Inferior parietal cortex (tissue), 1 donor: ENCODE data around the gene STK10.
"Not testable (repeated sequence)": the region's sequence is repeated elsewhere in the genome, so short reads cannot be mapped to it uniquely, and the experiment has no call there.

Experiments
- DNase-seq: peaks from one replicate; pipeline ENCODE4 v3.0.0-alpha.2; 2016; ENCODE audit errors: extremely low spot score

Gene STK10

DNA sequence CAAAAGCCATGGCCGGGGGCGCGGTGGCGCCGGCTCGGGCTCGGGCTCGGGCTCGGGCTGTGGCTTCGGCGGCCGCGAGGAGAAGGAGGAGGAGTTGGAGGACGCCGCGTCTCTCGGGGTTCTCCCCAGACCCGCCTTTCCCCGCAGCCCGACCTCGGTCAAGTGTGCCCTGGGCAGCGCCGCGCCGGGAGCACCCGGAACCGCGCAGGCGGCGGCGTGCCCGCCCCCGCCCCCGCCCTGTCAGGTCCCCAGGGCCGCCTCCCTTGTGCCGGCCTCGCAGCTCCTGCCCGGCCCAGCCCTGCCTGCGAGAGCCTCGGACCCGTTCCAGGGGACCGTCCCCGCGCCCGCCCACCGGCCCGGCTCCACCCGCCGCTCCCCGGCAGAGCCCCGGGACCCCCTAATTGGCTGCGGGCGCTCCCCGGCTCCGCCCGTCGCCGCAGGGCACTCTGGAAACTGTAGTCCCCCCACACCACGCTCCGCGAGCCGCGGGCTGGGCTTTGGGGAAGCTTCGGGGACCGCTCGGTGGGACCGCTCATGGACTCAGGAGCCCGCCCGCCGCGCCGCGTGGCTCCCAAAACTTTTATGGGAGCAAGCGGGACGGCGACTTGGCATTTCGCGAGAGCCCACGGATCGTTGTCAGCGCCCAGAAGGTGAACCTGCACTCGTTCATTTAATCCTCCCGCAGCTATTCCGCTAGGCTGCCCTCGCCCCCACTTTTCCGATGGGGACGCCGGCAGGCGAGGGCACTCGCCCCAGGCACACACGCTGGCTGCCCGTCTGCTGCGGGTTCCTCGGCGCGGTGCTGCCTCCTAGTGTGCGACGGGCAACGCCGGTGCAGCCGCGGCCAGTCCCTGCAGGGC lies at the start of gene STK10:
Gene STK10 (minus strand): TSS at position 192 of the 860 bp plus-strand sequence. CDS start 182 bp downstream, at position 10.
- DNase-seq, result peak; percentile 85

DNA sequence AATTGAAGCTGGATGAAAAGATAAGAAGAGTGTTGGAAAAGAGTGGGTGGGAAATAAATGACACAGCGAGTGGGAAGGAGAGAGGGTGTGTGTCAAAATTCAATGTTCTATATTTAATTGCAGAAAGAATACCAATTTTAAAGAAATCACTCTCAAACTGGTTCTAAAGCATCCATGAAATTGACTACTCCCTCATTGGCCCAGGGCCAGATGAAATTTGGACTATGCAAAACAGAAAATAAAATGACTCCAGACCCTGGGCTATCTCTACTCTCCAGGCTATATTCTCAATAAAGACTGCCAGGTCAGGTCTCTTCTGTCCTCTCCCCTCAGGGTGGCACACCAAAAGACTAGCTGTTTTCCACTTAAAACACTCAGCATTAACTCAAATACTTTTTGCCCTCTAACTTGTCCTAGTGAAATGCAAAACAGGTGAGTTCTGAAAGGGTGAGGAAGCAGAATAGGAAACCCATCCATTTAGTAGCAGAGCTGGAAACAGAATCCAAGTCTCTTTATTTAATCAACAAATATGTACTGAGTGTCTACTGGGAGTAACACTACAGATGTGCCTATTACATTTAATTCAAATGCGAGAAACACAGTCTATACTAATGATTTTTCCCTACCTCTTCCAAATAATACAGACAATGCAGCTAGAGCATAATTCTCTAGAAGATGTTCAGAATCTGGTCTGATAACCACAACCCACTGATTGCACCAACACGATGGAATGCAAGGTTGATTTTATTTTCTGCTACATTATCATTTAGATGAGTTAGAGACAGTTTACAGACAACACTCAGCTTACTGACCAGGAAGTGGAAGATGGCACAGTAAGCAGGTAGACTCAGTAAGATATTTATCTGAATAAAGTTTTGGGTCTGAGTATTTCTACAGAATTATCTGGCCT lies 48.1 kb upstream of the STK10 start:
- no peak for DNase-seq

DNA sequence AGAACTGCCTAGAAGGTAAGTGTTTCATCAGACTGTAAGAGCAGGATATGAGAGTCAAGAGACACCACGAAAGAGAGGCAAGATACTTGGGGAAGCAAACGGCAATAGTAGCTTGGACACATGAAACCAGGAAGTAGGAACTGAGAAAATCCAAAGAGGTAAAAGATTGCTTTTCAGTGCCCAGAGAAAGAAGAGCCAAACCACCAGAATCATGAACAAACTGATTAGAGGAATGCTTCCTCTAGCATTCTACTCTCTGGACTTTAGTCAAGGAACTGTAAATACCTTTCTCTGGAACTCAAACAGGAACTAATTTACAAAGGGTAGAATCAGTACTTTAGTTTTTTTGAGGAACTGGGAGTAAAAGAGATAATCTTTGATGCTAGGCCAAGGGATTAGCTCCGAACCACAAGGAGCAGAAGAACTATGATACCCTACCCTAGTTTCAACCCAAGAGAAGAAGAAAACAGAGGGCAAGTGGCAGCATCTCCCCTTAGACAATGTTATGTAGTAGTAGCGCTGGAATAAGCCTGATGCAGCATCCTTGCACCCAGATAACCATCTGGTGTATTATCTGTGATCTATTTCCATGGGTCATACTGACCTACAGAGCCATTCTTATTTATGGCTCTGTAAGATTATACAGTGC lies 47.2 kb upstream of the STK10 start:
- no peak for DNase-seq

DNA sequence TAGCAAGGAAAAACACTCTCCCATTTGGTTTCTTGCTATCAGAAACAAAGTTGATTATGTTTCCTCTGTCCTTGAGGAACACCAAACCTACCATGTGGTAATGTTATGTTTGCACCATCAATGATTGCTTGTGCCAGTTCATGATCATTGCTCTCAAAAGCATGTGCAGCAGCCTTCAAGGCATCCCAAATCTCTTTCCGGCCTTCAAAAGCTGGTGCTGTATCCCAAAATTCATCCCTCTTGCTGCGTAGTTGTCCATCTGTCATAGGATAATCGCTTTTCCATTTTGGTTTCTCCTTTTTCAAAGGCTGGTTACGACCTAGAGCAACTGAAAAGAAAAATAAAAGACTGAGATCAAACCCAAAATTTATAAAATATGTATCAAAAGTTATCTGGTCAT lies 46.0 kb upstream of the STK10 start:
- DNase-seq, result no peak

DNA sequence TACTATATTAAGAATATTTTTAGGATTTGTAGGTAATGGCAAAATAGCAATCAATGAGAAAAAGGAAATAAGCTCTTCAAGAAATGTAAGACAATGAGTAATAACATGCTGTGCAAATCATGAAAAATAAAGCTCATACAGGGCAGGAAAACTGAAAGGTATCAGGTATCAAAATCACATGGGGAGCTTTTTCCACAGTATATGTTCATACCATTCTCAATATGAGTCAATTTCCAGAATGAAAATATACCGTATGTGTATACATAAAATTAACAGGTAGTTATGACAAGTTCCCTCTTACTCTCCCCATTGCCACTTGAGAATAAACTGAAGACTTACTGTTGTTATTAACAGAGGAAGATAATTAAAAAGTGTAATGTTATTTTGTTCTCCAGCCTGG lies 41.9 kb upstream of the STK10 start:
- no peak for DNase-seq

DNA sequence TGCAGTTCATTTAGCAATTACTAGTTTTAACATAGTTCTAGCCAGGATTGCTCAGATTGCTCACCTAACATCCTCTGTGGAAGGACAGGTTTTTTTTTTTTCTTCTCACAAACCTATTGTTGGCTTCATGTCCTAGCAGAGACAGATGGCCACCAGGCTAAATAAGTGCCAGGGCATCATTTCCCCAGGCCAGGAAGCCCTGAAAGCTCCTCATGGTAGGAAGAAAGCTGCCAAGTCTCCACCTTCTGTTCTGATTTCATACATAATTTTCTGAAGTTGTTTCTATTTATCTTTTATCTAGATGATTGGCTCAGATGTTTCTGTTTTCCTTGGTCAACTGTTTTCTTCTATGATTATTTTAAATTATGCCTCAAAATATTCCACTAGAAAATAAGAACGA lies 37.0 kb upstream of the STK10 start:
- DNase-seq, result no peak

DNA sequence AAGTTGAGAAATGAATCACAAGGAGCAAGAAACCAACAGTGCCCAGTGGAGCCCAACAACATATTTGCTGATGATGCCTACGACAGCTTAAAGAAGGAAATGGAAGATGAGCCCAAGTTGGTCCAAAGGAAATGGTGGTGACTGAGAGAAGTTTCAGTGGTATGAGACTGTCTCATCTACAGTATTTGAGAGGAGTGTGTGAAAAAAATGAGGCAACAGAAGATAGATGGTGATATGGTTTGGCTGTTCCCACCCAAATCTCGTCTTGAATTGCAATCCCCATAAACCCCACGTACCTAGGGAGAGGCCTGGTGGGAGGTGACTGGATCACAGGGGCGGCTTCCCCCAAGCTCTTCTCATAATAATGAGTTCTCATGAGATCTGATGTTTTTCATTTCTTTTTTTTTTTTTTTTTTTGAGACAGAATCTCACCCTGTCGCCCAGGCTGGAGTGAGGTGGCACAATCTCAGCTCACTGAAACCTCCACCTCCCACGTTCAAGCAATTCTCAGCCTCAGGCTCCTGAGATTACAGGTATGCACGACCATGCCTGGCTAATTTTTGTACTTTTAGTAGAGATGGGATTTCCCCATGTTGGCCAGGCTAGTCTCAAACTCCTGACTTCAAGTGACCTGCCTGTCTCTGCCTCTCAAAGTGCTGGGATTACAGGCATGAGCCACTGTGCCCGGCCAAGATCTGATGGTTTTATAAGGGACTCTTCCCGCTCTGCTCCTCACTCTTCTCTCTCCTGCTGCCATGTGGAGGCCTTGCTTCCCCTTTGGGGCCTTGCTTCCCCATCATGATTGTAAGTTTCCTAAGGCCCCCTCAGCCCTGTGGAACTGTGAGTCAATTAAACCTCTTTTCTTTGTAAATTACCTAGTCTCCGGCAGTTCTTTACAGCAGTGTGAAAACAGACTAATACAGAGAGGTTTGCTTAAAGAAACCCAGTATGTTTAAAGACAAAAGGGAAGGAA lies 36.2 kb upstream of the STK10 start:
- DNase-seq, result no peak

DNA sequence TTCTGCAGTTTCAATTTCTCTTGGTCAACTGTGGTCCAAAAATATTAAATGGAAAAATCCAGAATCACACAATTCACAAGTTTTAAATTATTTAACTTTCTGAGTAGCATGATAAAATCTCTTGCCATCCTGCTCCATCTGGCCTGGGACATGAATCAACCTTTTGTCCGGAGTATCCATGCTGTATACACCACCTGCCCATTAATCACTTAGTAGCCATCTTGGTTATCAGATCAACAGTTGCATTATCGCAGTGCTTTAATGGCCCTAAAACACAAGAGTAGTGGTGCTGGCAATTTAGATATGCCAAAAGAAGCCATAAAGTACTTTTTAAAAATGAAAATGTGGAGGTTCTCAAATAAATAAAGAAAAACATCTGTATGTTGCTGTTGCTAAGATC lies 31.3 kb upstream of the STK10 start:
- no peak for DNase-seq

DNA sequence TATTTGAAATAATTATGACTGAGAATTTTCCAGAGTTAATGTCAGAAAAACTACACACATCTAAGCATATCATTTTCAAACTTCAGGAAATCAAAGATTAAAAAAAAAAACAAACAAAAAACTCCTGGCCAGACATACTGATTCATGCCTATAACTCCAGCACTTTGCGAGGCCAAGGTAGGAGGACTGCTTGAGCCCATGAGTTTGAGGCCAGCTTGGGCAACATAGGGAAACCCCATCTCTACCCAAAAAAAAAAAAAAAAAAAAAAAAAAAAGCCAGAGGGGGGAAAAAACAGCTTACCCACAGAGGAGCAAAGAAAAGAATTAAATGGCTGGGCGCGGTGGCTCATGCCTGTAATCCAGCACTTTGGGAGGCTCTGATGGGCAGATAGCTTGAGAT lies 28.3 kb upstream of the STK10 start:
- no peak for DNase-seq

DNA sequence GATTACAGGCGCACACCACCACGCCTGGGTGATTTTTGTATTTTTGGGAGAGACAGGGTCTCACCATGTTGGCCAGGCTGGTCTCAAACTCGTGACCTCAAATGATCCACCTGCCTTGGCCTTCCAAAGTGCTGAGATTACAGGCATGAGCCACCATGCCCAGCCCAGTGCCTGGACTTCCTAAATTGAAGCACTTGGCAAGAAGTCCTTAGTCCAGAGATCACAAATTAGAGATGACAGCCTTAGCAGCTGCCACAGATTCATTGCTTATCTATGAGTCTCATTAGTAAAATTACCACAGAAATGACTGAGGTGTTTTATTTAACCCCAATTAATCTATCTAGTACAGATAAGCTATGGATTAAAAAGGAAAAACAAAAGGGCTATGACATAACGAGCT lies 25.1 kb upstream of the STK10 start:
- no peak for DNase-seq

DNA sequence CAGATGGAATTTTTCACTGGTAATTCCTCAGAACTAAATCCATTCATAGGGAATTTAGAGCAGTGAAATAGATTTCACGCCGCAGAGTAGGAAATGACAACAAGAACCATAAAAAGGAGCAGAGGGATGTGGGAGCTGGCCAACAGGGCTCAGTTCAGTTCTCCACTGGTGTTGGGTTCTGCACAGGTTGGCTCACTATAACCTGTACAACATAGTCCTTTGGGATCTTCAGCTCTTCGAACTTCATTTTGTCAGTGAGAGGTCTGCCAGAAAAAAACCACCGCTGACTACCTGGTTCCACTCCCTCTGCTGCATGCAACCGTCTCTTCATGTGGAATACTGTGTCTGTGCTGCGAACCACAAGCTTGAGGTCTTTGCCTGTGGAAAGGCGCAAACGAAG lies 23.7 kb upstream of the STK10 start:
- no peak for DNase-seq

DNA sequence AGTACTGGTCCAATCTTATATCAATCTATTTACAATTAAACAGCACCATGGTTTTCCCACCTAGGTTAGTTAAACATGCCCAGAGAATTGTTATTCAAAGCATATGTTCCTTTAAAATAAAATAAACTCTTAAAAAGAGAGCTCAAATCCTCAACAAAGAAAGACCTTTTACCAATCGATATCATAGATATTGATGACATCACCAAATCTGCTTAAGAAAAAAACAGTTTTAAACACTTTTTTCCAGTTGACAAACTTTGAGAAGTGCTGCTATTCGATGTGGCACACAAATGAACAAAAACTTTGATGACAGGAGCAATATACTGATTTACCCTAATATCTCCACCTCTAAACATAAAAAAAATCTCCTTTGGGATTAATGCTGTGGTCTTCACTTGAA lies 21.7 kb upstream of the STK10 start:
- DNase-seq, result no peak

DNA sequence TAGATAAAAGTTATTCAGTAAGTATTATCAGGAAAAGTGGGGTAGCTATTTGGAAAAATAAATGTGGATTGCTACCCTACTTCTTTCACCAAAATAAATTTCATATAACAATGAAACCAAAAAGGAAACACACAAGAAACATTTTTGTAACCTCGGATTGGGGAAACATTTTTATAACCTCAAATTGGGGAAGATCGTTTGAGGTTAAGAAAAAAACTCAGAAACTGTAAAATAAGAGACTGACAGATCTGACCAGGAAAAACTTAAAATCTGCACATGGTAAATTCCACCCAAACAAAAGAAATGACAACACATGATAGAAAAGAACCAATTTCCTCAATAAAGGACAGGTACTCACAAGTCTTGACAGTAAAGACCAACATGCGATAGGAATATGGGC lies 19.5 kb upstream of the STK10 start:
- no peak for DNase-seq

DNA sequence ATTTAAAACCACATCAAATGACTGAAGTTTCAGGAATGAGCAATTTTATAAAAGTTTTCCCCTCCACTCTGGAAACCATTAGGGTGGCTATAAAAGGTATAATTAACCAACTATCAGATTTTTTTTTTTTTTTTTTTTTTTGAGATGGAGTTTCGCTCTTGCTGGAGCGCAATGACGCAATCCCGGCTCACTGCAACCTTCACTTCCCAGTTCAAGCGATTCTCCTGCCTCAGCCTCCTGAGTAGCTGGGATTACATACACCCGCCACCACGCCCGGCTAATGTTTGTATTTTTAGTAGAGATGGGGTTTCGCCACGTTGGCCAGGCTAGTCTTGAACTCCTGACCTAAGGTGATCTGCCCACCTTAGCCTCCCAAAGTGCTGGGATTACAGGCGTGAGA lies 18.0 kb upstream of the STK10 start:
- not testable (repeated sequence) for DNase-seq

DNA sequence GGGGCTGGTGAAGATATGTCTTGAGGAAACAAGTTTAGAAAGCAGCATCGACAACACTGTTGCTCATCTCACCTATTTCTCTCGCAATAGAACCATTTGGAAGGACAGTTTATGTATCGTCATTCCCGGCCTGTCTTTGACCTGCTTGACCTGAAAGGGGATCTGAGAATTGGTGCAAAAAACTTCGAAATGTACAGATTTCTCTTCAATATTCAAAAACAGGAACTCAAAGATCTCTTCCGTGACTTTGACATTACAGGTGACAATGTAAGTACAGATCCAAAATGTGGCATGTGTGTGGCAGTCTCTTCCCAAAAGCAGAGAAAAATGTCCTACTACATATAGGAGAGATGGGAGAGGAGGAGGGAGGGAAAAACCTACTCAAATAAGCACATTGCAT lies 12.5 kb upstream of the STK10 start:
- no peak for DNase-seq

DNA sequence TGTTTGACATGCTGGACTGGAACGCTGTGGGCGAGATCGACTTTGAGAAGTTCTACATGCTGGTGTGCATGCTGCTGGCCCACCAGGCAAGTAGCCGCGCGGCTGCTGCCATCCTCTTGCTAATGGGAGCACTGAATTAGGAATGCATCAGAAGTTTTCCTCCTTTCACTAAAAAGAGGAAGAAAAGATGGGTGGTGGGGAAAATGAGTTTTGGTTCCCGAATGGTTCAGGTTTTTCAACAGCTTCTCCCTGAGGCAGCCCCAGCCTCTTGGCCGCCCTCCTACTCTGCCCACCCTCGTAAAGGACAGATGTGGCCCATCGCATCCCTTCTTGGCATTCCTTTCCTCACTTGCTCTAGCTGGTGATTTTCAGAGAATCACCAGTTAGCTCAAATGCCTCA lies 11.4 kb upstream of the STK10 start:
- no peak for DNase-seq

DNA sequence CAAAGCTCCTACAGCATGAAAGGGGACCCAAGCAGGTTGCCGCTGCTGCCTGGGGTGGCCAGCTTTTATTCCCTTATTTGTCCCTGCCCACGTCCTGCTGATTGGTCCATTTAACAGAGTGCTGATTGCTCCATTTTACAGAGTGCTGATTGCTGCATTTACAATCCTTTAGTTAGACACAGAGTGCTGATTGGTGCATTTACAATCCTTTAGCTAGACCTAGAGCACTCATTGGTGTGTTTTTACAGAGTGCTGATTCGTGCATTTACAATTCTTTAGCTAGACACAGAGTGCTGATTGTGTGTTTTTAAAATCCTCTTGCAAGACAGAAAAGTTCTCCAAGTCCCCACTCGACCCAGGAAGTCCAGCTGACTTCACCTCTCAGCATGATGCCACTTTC lies 9.8 kb upstream of the STK10 start:
- DNase-seq, result not testable (repeated sequence)

DNA sequence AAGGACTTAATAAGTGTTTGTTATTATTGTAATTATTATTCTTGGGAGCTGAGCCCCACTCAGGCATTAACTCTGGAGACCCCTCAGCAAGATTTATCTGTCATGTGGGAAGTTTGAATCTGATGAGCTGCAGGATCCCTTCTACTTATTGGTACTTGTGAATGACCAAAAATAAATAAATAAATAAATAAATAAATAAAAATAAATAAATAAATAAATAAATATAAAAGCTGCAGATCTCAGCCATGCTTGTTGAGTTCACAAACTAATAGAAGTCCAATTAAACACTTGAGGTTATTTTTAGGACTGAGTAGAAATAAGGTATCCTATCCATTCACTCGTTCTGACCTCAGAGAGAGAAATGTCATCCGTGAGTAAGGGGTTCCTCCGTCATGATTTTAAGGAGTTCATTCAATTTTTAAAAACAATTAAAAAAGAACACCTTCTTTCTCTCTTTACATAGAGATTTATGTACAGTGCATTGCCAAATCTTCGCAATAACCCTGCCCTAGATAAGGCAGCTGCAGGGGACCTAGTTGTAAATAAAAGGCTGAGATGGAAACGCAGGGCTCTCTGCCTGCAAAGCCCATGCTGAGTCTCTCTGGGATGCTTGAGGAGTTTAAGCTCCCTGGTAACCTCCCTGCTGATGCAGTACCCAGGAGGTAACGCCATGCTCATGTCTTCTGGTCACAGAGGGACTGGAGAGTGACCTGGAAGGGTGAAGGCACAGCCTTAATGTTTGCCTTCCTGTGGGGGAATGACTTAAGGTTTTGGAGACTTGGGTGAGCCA lies 7.2 kb upstream of the STK10 start:
- no peak for DNase-seq

DNA sequence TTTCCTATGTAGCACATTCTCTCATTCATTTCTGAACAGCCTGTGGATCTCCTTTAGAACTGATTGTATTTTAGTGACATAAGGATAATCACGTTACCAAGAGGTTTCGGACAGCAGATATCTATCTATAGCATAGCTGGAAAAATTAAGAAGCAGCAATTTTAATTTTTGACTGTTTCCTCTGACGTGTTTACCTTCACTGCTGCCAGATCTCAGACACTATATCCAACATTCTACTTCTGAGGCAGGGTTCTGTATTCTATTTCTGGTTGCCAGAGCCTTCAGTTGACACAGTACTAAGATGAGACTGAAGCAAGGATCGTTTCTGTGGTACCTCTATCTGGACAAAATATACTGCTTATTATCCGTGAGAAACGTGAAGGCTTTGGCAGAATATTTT lies 5.8 kb upstream of the STK10 start, which contains the start of gene EFCAB9:
Gene EFCAB9 (plus strand): TSS at position 301 of the 400 bp plus-strand sequence. CDS start 1 bp downstream, at position 302.
- no peak for DNase-seq

DNA sequence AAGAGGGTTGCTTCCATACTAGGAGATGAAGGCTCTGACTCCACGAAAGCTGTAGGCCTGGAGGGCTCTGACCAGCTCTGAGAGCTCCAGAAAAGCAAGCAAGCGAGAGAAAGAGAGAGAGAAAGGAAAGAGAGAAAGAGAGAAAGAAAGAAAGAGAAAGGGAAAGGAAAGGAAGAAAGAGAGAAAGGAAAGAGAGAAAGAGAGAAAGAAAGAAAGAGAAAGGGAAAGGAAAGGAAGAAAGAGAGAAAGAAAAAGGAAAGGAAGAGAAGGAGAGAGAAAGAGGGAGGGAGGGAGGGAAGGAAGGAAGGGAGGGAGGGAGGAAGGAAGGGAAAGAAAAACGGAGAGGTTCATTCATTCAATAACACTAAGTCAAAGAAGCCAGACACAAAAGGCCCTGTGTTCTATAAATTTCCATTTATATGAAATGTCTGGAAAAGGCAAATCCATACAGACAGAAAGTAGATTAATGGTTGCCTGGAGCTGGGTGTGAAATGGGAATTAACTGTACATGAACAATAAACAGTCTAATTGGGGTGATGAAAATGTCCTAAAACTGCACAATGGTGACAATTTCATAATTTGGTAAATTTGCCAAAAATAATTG lies 1.8 kb upstream of the STK10 start:
- no peak for DNase-seq
